GM23338 (cell line): ENCODE data around the gene PBXIP1. TPM values are rescaled to one million over a fixed set of nuclear protein-coding genes. Genes with fewer than 3 reads are reported as not detected.

Experiments used
- ATAC-seq: fragments of 200-7000 bp; cut with Tn5 transposase; 3 replicates; pipeline ENCODE4 v1.9.1; 2020
- DNase-seq: peaks from one replicate; pipeline ENCODE4 v3.0.0-alpha.2; 2015; ENCODE audit warnings: low spot score
- H2AFZ ChIP-seq: fragments of 200-600 bp; sonication (generic); 2 replicates; pipeline ENCODE4 v1.8.0; 2016; ENCODE audit warnings: antibody characterized with exemption, mild to moderate bottlenecking, moderate library complexity
- H3F3A ChIP-seq: fragments of 200-600 bp; sonication (generic); replicated peaks from 2 replicates; pipeline ENCODE4 v1.8.0; 2017; ENCODE audit warnings: antibody characterized with exemption, mixed run types, low read depth
- H3K27ac ChIP-seq: fragments of 200-600 bp; sonication (generic); 2 replicates; pipeline ENCODE4 v1.6.1; 2016; ENCODE audit warnings: low read depth
- H3K27me3 ChIP-seq: fragments of 200-600 bp; sonication (generic); 2 replicates; pipeline ENCODE4 v1.8.0; 2016; ENCODE audit warnings: mild to moderate bottlenecking, mixed run types, moderate library complexity; ENCODE audit not compliant: insufficient read depth
- H3K36me3 ChIP-seq: fragments of 200-600 bp; sonication (generic); 2 replicates; pipeline ENCODE4 v1.8.0; 2016; ENCODE audit warnings: mild to moderate bottlenecking; ENCODE audit not compliant: insufficient read depth
- H3K4me1 ChIP-seq: fragments of 200-600 bp; sonication (generic); 2 replicates; pipeline ENCODE4 v1.8.0; 2016; ENCODE audit warnings: mild to moderate bottlenecking, moderate library complexity; ENCODE audit not compliant: insufficient read depth
- H3K4me2 ChIP-seq: fragments of 200-600 bp; sonication (generic); 2 replicates; pipeline ENCODE4 v1.7.1; 2017; ENCODE audit warnings: mixed run types
- H3K4me3 ChIP-seq: fragments of 200-600 bp; sonication (generic); 2 replicates; pipeline ENCODE4 v1.6.1; 2016; ENCODE audit warnings: mixed run types
- H3K79me2 ChIP-seq: fragments of 200-600 bp; sonication (generic); replicated peaks from 2 replicates; pipeline ENCODE4 v1.8.0; 2017; ENCODE audit warnings: mild to moderate bottlenecking; ENCODE audit not compliant: insufficient read depth
- H3K9me2 ChIP-seq: fragments of 200-600 bp; sonication (generic); 2 replicates; pipeline ENCODE4 v1.8.0; 2017; ENCODE audit not compliant: insufficient read depth
- H4K20me1 ChIP-seq: fragments of 200-600 bp; sonication (generic); replicated peaks from 2 replicates; pipeline ENCODE4 v1.8.0; 2017; ENCODE audit warnings: mild to moderate bottlenecking; ENCODE audit not compliant: insufficient read depth
- H3K27ac Mint-ChIP-seq: 2 replicates; pipeline ENCODE4 v1.8.0; 2020; ENCODE audit warnings: inconsistent platforms, mild to moderate bottlenecking, moderate library complexity, mixed read lengths
- H3K27me3 Mint-ChIP-seq: 3 replicates; pipeline ENCODE4 v1.8.0; 2022; ENCODE audit warnings: low read depth, mild to moderate bottlenecking, moderate library complexity, mixed read lengths, inconsistent platforms; ENCODE audit not compliant: insufficient read depth, poor library complexity
- H3K36me3 Mint-ChIP-seq: 3 replicates; pipeline ENCODE4 v1.8.0; 2021; ENCODE audit warnings: low read depth, mild to moderate bottlenecking, inconsistent platforms, moderate library complexity, mixed read lengths
- H3K4me1 Mint-ChIP-seq: 3 replicates; pipeline ENCODE4 v1.8.0; 2020; ENCODE audit warnings: mild to moderate bottlenecking, inconsistent platforms, mixed read lengths
- H3K4me3 Mint-ChIP-seq: 3 replicates; pipeline ENCODE4 v1.8.0; 2021; ENCODE audit warnings: moderate library complexity, mild to moderate bottlenecking, inconsistent platforms, mixed read lengths
- H3K9me3 Mint-ChIP-seq: 3 replicates; pipeline ENCODE4 v1.8.0; 2020; ENCODE audit warnings: moderate library complexity, mild to moderate bottlenecking, inconsistent platforms, mixed read lengths
- CREB1 ChIP-seq: fragments of 250-450 bp; sonication (Bioruptor Pico); IDR thresholded peaks from 2 replicates; pipeline ENCODE4 v1.5.0; 2020; ENCODE audit warnings: low read depth, mild to moderate bottlenecking, moderate library complexity
- EZH2 ChIP-seq: fragments of 200-600 bp; sonication (generic); IDR thresholded peaks from one replicate; pipeline ENCODE4 v1.8.0; 2017; ENCODE audit warnings: antibody characterized with exemption, mild to moderate bottlenecking, low read depth; ENCODE audit not compliant: unreplicated experiment
- EZH2phosphoT487 ChIP-seq: fragments of 200-600 bp; sonication (generic); IDR thresholded peaks from one replicate; pipeline ENCODE4 v1.8.1; 2018; ENCODE audit warnings: antibody characterized with exemption; ENCODE audit not compliant: unreplicated experiment
- JUNB ChIP-seq: IDR thresholded peaks from one replicate; pipeline ENCODE4 v1.6.1; 2016; ENCODE audit warnings: antibody characterized with exemption; ENCODE audit not compliant: unreplicated experiment
- NANOG ChIP-seq: IDR thresholded peaks from 2 replicates; pipeline ENCODE4 v1.6.1; 2016; ENCODE audit warnings: antibody characterized with exemption, borderline replicate concordance
- POLR2AphosphoS5 ChIP-seq: IDR thresholded peaks from 2 replicates; pipeline ENCODE4 v1.6.1; 2016; ENCODE audit warnings: antibody characterized with exemption, low read depth
- STAT1 ChIP-seq: IDR thresholded peaks from one replicate; pipeline ENCODE4 v1.6.1; 2016; ENCODE audit warnings: antibody characterized with exemption; ENCODE audit not compliant: unreplicated experiment
- ZNF114 ChIP-seq: fragments of 250-450 bp; sonication (Bioruptor Pico); IDR thresholded peaks from 2 replicates; pipeline ENCODE4 v1.5.0; 2020; ENCODE audit warnings: mild to moderate bottlenecking, moderate library complexity
- polyA plus RNA-seq: library from polyadenylated mRNA; unstranded; fragments of >200 nt; fragmentation: Nextera tagmentation; extraction: Ambion mirVana; gene quantifications from 2 replicates; pipeline ENCODE4 v1.2.1, GENCODE V29; 2016
- total RNA-seq: library from RNA; depleted of rRNA; stranded (reverse); fragments of >200 nt; shearing (Covaris generic); gene quantifications from 2 replicates; pipeline ENCODE4 v1.2.3, GENCODE V29; 2014
- TF ChIP-seq, protein P1 (sequence below), 2 experiments: fragments of 200-600 bp in 1 of 2; sonication (generic) in 1 of 2; conservative IDR thresholded peaks; 2 replicates each; pipeline versions ENCODE4 v1.5.1 to v1.6.1; 2016 to 2017; ENCODE audit warnings: antibody characterized with exemption in 2 of 2, low read depth in 2 of 2, mild to moderate bottlenecking in 2 of 2, moderate library complexity in 1 of 2
- TF ChIP-seq, protein P2 (sequence below): IDR thresholded peaks from 2 replicates; pipeline ENCODE4 v1.6.1; 2016; ENCODE audit warnings: antibody characterized with exemption
- TF ChIP-seq, protein P3 (sequence below): fragments of 250-450 bp; sonication (Bioruptor Pico); IDR thresholded peaks from 2 replicates; pipeline ENCODE4 v1.5.0; 2020; ENCODE audit warnings: mild to moderate bottlenecking, moderate library complexity

The PBXIP1 gene
- total and polyA plus RNA-seq, 2 experiments from 2014 or later = 7.0 to 31.8 TPM

DNA sequence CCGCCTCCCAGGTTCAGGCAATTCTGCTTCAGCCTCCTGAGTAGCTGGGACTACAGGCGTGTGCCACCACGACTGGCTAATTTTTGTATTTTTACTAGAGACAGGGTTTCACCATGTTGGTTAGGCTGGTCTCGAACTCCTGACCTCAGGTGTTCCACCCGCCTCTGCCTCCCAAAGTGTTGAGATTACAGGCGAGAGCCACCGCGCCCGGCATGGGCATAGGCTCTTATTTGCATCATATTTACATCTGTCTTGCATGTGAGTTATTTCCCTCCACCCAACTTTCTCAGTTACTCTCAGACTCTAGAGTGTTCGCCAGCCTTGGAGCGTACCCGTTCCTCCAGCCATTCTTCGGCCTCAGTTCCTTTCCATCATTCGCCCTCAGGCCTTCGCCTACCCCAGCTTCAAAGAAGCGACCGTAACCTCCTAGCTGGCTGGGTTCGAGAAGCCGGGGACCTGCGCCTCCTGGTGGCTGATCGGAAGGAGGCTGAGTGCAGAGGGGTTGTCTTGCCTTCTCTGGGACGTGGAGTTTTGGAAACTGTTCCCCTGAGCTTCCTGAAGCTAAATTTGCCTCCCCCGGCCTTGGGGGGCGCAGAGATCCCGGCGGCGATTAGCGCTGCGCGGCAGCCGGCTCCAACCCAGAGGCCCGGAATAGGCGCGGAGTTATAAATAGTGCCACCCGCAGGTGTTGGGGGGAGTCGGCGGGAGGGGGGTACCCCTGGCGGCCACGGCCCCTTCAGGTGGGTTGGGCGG is 43.1 kb upstream of the PBXIP1 start:
- Histone ChIP-seq H3K4me1 (peaks cover 5% of the 10 kb centered on the region; the same call in 1 of the 2 replicates), H3K9me2 (no peaks in the 10 kb centered on the region), H3K4me3 (peak overlapping the region; percentile 90), H3K4me2 (peak overlapping the region; percentile 82), H3K36me3 (no peaks in the 10 kb centered on the region), H3F3A (peaks cover 18% of the 10 kb centered on the region), H2AFZ (peak overlapping the region; percentile 33; the same call in 1 of the 2 replicates), H3K27ac (0 out of 2 replicates have a peak overlapping the region, but pooled peaks have one; percentile 26), H4K20me1 (no peaks in the 10 kb centered on the region), H3K79me2 (peaks cover 5% of the 10 kb centered on the region; the same call in 1 of the 2 replicates), H3K27me3 (no peaks in the 10 kb centered on the region)
- DNase-seq (peak; percentile 94), ATAC-seq (peak; percentile 21)
- Mint-ChIP-seq H3K36me3 (no peaks in the 10 kb centered on the region), H3K9me3 (no peaks in the 10 kb centered on the region), H3K4me1 (peaks cover 16% of the 10 kb centered on the region), H3K27ac (peak overlapping the region; percentile 45; the same call in 1 of the 2 replicates), H3K4me3 (peak overlapping the region; percentile 72), H3K27me3 (peaks cover 22% of the 10 kb centered on the region)
- TF ChIP-seq, protein P1, sequence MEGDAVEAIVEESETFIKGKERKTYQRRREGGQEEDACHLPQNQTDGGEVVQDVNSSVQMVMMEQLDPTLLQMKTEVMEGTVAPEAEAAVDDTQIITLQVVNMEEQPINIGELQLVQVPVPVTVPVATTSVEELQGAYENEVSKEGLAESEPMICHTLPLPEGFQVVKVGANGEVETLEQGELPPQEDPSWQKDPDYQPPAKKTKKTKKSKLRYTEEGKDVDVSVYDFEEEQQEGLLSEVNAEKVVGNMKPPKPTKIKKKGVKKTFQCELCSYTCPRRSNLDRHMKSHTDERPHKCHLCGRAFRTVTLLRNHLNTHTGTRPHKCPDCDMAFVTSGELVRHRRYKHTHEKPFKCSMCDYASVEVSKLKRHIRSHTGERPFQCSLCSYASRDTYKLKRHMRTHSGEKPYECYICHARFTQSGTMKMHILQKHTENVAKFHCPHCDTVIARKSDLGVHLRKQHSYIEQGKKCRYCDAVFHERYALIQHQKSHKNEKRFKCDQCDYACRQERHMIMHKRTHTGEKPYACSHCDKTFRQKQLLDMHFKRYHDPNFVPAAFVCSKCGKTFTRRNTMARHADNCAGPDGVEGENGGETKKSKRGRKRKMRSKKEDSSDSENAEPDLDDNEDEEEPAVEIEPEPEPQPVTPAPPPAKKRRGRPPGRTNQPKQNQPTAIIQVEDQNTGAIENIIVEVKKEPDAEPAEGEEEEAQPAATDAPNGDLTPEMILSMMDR (conservative IDR thresholded peaks at IDR 0.05; ENCODE audit: low read depth in 2 of 2) = peak; percentile 91 to 97
- TF ChIP-seq POLR2AphosphoS5 (0 out of 2 replicates have a peak, but pooled peaks have one; percentile 15), STAT1 (no peak), EZH2 (no peak), CREB1 (CRISPR knock-in tag) (0 out of 2 replicates have a peak, but pooled peaks have one; percentile 8), JUNB (no peak), NANOG (no peak), EZH2phosphoT487 (no peak)
- TF ChIP-seq, protein P2, sequence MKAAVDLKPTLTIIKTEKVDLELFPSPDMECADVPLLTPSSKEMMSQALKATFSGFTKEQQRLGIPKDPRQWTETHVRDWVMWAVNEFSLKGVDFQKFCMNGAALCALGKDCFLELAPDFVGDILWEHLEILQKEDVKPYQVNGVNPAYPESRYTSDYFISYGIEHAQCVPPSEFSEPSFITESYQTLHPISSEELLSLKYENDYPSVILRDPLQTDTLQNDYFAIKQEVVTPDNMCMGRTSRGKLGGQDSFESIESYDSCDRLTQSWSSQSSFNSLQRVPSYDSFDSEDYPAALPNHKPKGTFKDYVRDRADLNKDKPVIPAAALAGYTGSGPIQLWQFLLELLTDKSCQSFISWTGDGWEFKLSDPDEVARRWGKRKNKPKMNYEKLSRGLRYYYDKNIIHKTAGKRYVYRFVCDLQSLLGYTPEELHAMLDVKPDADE = no peak

DNA sequence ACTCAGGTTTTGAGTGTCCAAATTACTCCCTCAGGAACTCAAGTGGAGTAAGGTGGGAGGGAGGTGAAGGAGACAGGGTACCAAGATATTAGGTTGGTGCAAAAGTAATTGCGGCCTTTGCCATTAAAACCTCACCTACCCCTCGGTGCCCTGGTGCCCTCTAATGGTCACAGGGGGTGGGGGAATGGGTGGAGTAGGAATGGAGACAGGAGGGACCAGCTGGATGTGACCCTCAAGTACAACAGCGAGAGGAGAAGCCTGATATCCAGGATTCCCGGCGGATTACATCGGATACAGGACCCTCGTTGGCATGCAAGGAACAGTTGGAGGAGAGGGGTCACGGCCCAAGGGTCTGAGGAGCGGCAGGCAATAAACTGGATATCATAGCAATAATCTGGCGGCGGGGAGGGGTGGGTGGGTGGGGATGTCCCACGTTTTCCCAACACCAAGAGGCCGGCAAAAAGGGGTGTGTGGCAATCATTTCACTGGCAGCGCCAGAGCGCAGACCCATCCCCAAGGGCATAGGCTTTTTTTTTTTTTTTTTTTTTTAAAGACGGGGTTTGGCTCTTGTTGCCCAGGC is 42.4 kb upstream of the PBXIP1 start:
- Mint-ChIP-seq H3K27me3 (peaks cover 21% of the 10 kb centered on the region), H3K4me1 (peaks cover 22% of the 10 kb centered on the region), H3K27ac (no peak overlapping the region), H3K9me3 (no peaks in the 10 kb centered on the region), H3K36me3 (no peaks in the 10 kb centered on the region), H3K4me3 (peak overlapping the region; percentile 45)
- Histone ChIP-seq H3F3A (peaks cover 19% of the 10 kb centered on the region), H3K79me2 (peaks cover 5% of the 10 kb centered on the region; the same call in 1 of the 2 replicates), H3K27me3 (no peaks in the 10 kb centered on the region), H3K4me1 (peaks cover 5% of the 10 kb centered on the region; the same call in 1 of the 2 replicates), H3K27ac (no peak overlapping the region), H3K4me3 (no peak overlapping the region), H2AFZ (no peak overlapping the region), H3K4me2 (peak overlapping the region; percentile 82; the same call in 1 of the 2 replicates), H3K9me2 (no peaks in the 10 kb centered on the region), H4K20me1 (no peaks in the 10 kb centered on the region), H3K36me3 (no peaks in the 10 kb centered on the region)
- ATAC-seq (no peak), DNase-seq (peak; percentile 40)
- TF ChIP-seq EZH2phosphoT487 (no peak), ZNF114 (CRISPR knock-in tag) (no peak)
- TF ChIP-seq, protein P3, sequence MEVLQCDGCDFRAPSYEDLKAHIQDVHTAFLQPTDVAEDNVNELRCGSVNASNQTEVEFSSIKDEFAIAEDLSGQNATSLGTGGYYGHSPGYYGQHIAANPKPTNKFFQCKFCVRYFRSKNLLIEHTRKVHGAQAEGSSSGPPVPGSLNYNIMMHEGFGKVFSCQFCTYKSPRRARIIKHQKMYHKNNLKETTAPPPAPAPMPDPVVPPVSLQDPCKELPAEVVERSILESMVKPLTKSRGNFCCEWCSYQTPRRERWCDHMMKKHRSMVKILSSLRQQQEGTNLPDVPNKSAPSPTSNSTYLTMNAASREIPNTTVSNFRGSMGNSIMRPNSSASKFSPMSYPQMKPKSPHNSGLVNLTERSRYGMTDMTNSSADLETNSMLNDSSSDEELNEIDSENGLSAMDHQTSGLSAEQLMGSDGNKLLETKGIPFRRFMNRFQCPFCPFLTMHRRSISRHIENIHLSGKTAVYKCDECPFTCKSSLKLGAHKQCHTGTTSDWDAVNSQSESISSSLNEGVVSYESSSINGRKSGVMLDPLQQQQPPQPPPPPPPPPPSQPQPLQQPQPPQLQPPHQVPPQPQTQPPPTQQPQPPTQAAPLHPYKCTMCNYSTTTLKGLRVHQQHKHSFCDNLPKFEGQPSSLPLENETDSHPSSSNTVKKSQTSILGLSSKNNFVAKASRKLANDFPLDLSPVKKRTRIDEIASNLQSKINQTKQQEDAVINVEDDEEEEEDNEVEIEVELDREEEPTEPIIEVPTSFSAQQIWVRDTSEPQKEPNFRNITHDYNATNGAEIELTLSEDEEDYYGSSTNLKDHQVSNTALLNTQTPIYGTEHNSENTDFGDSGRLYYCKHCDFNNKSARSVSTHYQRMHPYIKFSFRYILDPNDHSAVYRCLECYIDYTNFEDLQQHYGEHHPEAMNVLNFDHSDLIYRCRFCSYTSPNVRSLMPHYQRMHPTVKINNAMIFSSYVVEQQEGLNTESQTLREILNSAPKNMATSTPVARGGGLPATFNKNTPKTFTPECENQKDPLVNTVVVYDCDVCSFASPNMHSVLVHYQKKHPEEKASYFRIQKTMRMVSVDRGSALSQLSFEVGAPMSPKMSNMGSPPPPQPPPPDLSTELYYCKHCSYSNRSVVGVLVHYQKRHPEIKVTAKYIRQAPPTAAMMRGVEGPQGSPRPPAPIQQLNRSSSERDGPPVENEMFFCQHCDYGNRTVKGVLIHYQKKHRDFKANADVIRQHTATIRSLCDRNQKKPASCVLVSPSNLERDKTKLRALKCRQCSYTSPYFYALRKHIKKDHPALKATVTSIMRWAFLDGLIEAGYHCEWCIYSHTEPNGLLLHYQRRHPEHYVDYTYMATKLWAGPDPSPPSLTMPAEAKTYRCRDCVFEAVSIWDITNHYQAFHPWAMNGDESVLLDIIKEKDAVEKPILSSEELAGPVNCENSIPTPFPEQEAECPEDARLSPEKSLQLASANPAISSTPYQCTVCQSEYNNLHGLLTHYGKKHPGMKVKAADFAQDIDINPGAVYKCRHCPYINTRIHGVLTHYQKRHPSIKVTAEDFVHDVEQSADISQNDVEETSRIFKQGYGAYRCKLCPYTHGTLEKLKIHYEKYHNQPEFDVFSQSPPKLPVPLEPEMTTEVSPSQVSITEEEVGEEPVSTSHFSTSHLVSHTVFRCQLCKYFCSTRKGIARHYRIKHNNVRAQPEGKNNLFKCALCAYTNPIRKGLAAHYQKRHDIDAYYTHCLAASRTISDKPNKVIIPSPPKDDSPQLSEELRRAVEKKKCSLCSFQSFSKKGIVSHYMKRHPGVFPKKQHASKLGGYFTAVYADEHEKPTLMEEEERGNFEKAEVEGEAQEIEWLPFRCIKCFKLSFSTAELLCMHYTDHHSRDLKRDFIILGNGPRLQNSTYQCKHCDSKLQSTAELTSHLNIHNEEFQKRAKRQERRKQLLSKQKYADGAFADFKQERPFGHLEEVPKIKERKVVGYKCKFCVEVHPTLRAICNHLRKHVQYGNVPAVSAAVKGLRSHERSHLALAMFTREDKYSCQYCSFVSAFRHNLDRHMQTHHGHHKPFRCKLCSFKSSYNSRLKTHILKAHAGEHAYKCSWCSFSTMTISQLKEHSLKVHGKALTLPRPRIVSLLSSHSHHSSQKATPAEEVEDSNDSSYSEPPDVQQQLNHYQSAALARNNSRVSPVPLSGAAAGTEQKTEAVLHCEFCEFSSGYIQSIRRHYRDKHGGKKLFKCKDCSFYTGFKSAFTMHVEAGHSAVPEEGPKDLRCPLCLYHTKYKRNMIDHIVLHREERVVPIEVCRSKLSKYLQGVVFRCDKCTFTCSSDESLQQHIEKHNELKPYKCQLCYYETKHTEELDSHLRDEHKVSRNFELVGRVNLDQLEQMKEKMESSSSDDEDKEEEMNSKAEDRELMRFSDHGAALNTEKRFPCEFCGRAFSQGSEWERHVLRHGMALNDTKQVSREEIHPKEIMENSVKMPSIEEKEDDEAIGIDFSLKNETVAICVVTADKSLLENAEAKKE (CRISPR knock-in tag) = no peak
